GM23248 (cell line): ENCODE measurements around the gene KIFC3. TPM values are rescaled to one million over a fixed set of nuclear protein-coding genes. Genes with fewer than 3 reads are reported as not detected.

Experiments used
- DNase-seq: peaks from one replicate; pipeline ENCODE4 v3.0.0-alpha.2; 2015
- H2AFZ ChIP-seq: fragments of 200-600 bp; sonication (generic); 2 replicates; pipeline ENCODE4 v1.6.1; 2016; ENCODE audit warnings: antibody characterized with exemption
- H3F3A ChIP-seq: fragments of 200-600 bp; sonication (generic); 2 replicates; pipeline ENCODE4 v1.6.1; 2016; ENCODE audit warnings: mild to moderate bottlenecking, antibody characterized with exemption, mixed run types; ENCODE audit not compliant: insufficient read depth
- H3K27ac ChIP-seq: fragments of 200-600 bp; sonication (generic); 2 replicates; pipeline ENCODE4 v1.5.1; 2016; ENCODE audit warnings: mild to moderate bottlenecking
- H3K27me3 ChIP-seq: fragments of 200-600 bp; sonication (generic); replicated peaks from 2 replicates; pipeline ENCODE4 v1.6.1; 2016; ENCODE audit warnings: mild to moderate bottlenecking; ENCODE audit not compliant: insufficient read depth
- H3K36me3 ChIP-seq: fragments of 200-600 bp; sonication (generic); 2 replicates; pipeline ENCODE4 v1.6.1; 2016; ENCODE audit warnings: low read depth, mild to moderate bottlenecking
- H3K4me1 ChIP-seq: fragments of 200-600 bp; sonication (generic); 2 replicates; pipeline ENCODE4 v1.6.1; 2016; ENCODE audit warnings: mild to moderate bottlenecking; ENCODE audit not compliant: insufficient read depth
- H3K4me2 ChIP-seq: fragments of 200-600 bp; sonication (generic); one replicate; pipeline ENCODE4 v1.6.1; 2016; ENCODE audit warnings: mild to moderate bottlenecking; ENCODE audit not compliant: unreplicated experiment
- H3K4me3 ChIP-seq: fragments of 200-600 bp; sonication (generic); 2 replicates; pipeline ENCODE4 v1.5.1; 2016; ENCODE audit warnings: mild to moderate bottlenecking
- H3K79me2 ChIP-seq: fragments of 200-600 bp; sonication (generic); 2 replicates; pipeline ENCODE4 v1.6.1; 2016; ENCODE audit warnings: mild to moderate bottlenecking; ENCODE audit not compliant: insufficient read depth
- H3K9ac ChIP-seq: fragments of 200-600 bp; sonication (generic); 2 replicates; pipeline ENCODE4 v1.6.1; 2016; ENCODE audit warnings: mild to moderate bottlenecking
- H3K9me2 ChIP-seq: fragments of 200-600 bp; sonication (generic); 2 replicates; pipeline ENCODE4 v1.6.1; 2016; ENCODE audit warnings: mixed run types, mild to moderate bottlenecking, moderate library complexity; ENCODE audit not compliant: insufficient read depth
- H3K9me3 ChIP-seq: fragments of 200-600 bp; sonication (generic); one replicate; pipeline ENCODE4 v1.6.1; 2017; ENCODE audit warnings: low read depth
- H4K20me1 ChIP-seq: fragments of 200-600 bp; sonication (generic); 2 replicates; pipeline ENCODE4 v1.6.0; 2016; ENCODE audit not compliant: insufficient read depth
- EZH2 ChIP-seq: fragments of 200-600 bp; sonication (generic); IDR thresholded peaks from 2 replicates; pipeline ENCODE4 v1.6.1; 2018; ENCODE audit warnings: antibody characterized with exemption, mild to moderate bottlenecking; ENCODE audit not compliant: insufficient read depth, poor library complexity, severe bottlenecking
- EZH2phosphoT487 ChIP-seq: fragments of 200-600 bp; sonication (generic); IDR thresholded peaks from 2 replicates; pipeline ENCODE4 v1.6.1; 2018; ENCODE audit warnings: antibody characterized with exemption, moderate library complexity, mild to moderate bottlenecking, low read depth; ENCODE audit not compliant: insufficient read depth
- WGBS, 2 experiments: methylation state at CpG; one replicate each; pipeline ENCODE4 v1.1.6; 2015 to 2017; ENCODE audit warnings: low lambda C conversion rate in 2 of 2, low coverage in 1 of 2; ENCODE audit errors: missing lambda C conversion rate in 2 of 2; 5-methylcytosine and 5-hydroxymethylcytosine counted together
- in situ Hi-C: fragments of 300-500 bp; cut with MboI; formaldehyde crosslinking; loops from 2 replicates; pipeline ENCODE4 v1.15.0; 2020
- polyA plus RNA-seq: library from polyadenylated mRNA; unstranded; fragments of >200 nt; fragmentation: Nextera tagmentation; extraction: Ambion mirVana; gene quantifications from 2 replicates; pipeline ENCODE4 v1.2.1, GENCODE V29; 2016
- total RNA-seq: library from RNA; depleted of rRNA; stranded (reverse); fragments of >200 nt; shearing (Covaris generic); gene quantifications from 2 replicates; pipeline ENCODE4 v1.2.3, GENCODE V29; 2014

Gene KIFC3
- total and polyA plus RNA-seq, 2 experiments from 2014 or later = 27.0 to 65.3 TPM

DNA sequence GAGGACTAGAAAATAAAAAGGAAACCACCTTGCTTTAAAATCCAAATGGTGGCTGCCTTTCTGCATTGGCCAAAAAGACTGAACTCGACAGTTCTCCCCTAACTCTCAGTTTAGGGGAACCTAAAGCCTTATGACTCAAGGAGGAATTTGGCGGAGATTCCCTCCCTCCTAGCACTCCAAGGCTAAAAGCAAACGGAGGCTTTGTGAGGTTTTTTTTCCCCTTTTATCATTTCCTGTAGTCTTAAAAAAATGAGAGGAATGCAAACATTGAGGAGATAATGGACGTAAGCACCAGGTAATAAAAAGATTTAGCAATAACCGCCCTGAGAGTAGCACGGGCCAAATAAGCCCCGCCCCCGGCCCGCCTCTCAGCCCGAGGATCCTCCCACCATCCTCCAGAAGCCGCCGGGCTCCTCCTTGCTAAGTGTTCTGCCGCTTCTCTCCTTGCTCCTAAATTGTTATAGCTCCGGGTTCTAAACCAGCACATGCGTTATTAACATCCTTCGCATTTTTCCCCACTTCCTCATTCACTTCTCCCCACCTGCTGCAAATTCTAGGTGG, 5.8 kb upstream of the KIFC3 start:
- in situ Hi-C loops = no loop called here
- Histone ChIP-seq H3K9ac (0 out of 2 replicates have a peak overlapping the region, but pooled peaks have one; percentile 17), H4K20me1 (no peaks in the 10 kb centered on the region), H3K4me1 (peaks cover 45% of the 10 kb centered on the region), H3K4me3 (peak overlapping the region; percentile 50), H3K4me2 (peak overlapping the region; percentile 91), H3K36me3 (no peaks in the 10 kb centered on the region), H3K79me2 (no peaks in the 10 kb centered on the region), H3K27me3 (no peaks in the 10 kb centered on the region), H3F3A (peaks cover 35% of the 10 kb centered on the region), H3K9me3 (no peaks in the 10 kb centered on the region), H3K27ac (peak overlapping the region; percentile 32), H3K9me2 (no peaks in the 10 kb centered on the region), H2AFZ (peak overlapping the region; percentile 46)
- TF ChIP-seq EZH2phosphoT487 (no peak), EZH2 (no peak)
- DNase-seq = peak; percentile 95
- 3 to 4% methylated on average over 16 of the region's 16 CpGs for WGBS, 2 experiments

GRCh38 chr16:57807252-57807967, 5.1 kb upstream of the KIFC3 start:
- peak; percentile 58 for DNase-seq
- H3K27ac ChIP-seq = peak overlapping the region; percentile 32
- WGBS, 2 experiments = 81% methylated on average over 7 of the region's 7 CpGs
- no peak overlapping the region for H3K4me3 ChIP-seq
- H3F3A ChIP-seq = peaks cover 35% of the 10 kb centered on the region
- no peaks in the 10 kb centered on the region for H3K9me3 ChIP-seq
- H2AFZ ChIP-seq = no peak overlapping the region
- H4K20me1 ChIP-seq = no peaks in the 10 kb centered on the region
- in situ Hi-C loops = no loop called here
- H3K4me1 ChIP-seq = peaks cover 49% of the 10 kb centered on the region
- no peaks in the 10 kb centered on the region for H3K9me2 ChIP-seq
- TF ChIP-seq EZH2phosphoT487 (no peak), EZH2 (no peak)
- H3K79me2 ChIP-seq = no peaks in the 10 kb centered on the region
- no peaks in the 10 kb centered on the region for H3K27me3 ChIP-seq
- H3K9ac ChIP-seq = no peak overlapping the region
- H3K4me2 ChIP-seq = peak overlapping the region; percentile 21
- no peaks in the 10 kb centered on the region for H3K36me3 ChIP-seq

- Histone ChIP-seq H3K4me3 (no peak overlapping the region), H3K9ac (no peak overlapping the region), H3K9me3 (no peaks in the 10 kb centered on the region), H3F3A (peaks cover 27% of the 10 kb centered on the region), H2AFZ (no peak overlapping the region), H3K36me3 (no peaks in the 10 kb centered on the region), H3K27ac (no peak overlapping the region), H3K79me2 (peaks cover 17% of the 10 kb centered on the region), H3K4me2 (no peak overlapping the region), H3K27me3 (no peaks in the 10 kb centered on the region), H3K9me2 (no peaks in the 10 kb centered on the region), H4K20me1 (no peaks in the 10 kb centered on the region), H3K4me1 (peaks cover 50% of the 10 kb centered on the region)
- WGBS, 2 experiments = 85 to 89% methylated on average over 6 of the region's 6 CpGs
- no peak for DNase-seq
- in situ Hi-C loops = no loop called here
- TF ChIP-seq EZH2 (no peak), EZH2phosphoT487 (no peak)
Observed at GRCh38 chr16:57805176-57805575, 2.9 kb upstream of the KIFC3 start.

DNA sequence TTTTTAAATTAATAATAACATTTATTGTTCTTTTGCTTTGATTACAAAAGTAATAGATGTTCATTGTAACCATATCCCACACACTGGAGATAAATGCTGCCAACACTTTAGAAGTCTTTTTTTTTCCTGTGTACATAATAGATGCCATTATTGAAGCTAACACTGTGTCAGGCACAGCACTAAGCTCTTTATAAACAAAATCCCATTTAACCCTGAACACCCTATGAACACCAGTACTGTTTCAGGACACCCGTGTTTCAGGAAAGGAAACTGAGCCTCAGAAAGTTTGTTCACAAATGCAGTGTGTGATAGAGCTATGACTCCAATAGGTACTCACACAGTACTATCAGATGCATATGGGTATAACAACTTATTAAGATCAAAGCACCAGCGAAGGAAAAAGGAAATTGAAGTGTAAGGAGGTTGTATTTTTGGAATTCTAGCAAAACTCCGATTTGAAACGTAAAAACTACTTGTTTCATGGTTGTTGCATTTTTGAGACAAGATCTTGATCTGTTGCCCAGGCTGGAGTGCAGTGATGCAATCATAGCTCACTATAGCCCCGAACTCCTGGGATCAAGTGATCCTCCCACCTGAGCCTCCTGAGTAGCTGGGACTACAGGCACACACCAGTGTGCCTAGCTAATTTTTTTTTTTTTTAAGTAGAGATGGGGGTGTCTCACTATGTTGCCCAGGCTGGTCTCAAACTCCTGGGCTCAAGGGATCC, 2.0 kb upstream of the KIFC3 start:
- peaks cover 27% of the 10 kb centered on the region for H3F3A ChIP-seq
- no peak overlapping the region for H3K4me3 ChIP-seq
- no peaks in the 10 kb centered on the region for H3K27me3 ChIP-seq
- no peak overlapping the region for H3K9ac ChIP-seq
- no peak overlapping the region for H2AFZ ChIP-seq
- no peak overlapping the region for H3K27ac ChIP-seq
- H3K79me2 ChIP-seq = peaks cover 26% of the 10 kb centered on the region
- no peaks in the 10 kb centered on the region for H3K36me3 ChIP-seq
- no peak overlapping the region for H3K4me2 ChIP-seq
- H3K4me1 ChIP-seq = peaks cover 43% of the 10 kb centered on the region
- DNase-seq = peak; percentile 31
- TF ChIP-seq EZH2phosphoT487 (no peak), EZH2 (no peak)
- no peaks in the 10 kb centered on the region for H4K20me1 ChIP-seq
- in situ Hi-C loops = no loop called here
- H3K9me2 ChIP-seq = no peaks in the 10 kb centered on the region
- H3K9me3 ChIP-seq = no peaks in the 10 kb centered on the region
- WGBS, 2 experiments = 48 to 51% methylated on average over 5 of the region's 5 CpGs
